Upper lobe of left lung (tissue), 4 donors: ENCODE measurements around the gene BRD1.

Experiments used
- POLR2AphosphoS5 ChIP-seq, 2 donors: sonication (generic); formaldehyde crosslinking; IDR thresholded peaks; one replicate each; pipeline ENCODE4 v1.5.1; 2017; ENCODE audit warnings: antibody characterized with exemption in 2 of 2
- TF ChIP-seq, protein P1 (sequence below), 6 experiments: fragments of 450-650 bp in 4 of 6; fragments of 200-600 bp in 2 of 6; sonication (generic) in 2 of 6; IDR thresholded peaks; one replicate each; pipeline ENCODE4 v1.5.1; 2016 to 2019; ENCODE audit warnings: antibody characterized with exemption in 6 of 6

GRCh38 chr22:49755631-49756001 is 72.1 kb downstream of the BRD1 start:
- TF ChIP-seq, protein P1, sequence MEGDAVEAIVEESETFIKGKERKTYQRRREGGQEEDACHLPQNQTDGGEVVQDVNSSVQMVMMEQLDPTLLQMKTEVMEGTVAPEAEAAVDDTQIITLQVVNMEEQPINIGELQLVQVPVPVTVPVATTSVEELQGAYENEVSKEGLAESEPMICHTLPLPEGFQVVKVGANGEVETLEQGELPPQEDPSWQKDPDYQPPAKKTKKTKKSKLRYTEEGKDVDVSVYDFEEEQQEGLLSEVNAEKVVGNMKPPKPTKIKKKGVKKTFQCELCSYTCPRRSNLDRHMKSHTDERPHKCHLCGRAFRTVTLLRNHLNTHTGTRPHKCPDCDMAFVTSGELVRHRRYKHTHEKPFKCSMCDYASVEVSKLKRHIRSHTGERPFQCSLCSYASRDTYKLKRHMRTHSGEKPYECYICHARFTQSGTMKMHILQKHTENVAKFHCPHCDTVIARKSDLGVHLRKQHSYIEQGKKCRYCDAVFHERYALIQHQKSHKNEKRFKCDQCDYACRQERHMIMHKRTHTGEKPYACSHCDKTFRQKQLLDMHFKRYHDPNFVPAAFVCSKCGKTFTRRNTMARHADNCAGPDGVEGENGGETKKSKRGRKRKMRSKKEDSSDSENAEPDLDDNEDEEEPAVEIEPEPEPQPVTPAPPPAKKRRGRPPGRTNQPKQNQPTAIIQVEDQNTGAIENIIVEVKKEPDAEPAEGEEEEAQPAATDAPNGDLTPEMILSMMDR (IDR thresholded peaks at IDR 0.05): no peak
- no peak for TF ChIP-seq POLR2AphosphoS5 (IDR thresholded peaks at IDR 0.05)
